Mucosa of descending colon (tissue), 3 donors: Measurements from ENCODE around the gene NYNRIN. TPM values are rescaled to one million over a fixed set of nuclear protein-coding genes. Genes with fewer than 3 reads are reported as not detected.

Experiments used
- ATAC-seq: fragments of 200-7000 bp; cut with Tn5 transposase; one replicate; pipeline ENCODE4 v1.9.1; 2020; ENCODE audit warnings: mild to moderate bottlenecking, moderate library complexity
- DNase-seq, 3 donors: peaks; one replicate each; pipeline ENCODE4 v3.0.0-alpha.2; 2020
- H3K36me3 ChIP-seq: fragments of 200-600 bp; one replicate; pipeline ENCODE4 v1.8.0; 2021; ENCODE audit warnings: low read depth, mild to moderate bottlenecking
- H3K4me1 ChIP-seq: fragments of 200-600 bp; one replicate; pipeline ENCODE4 v1.8.0; 2021; ENCODE audit warnings: low read depth, mild to moderate bottlenecking
- H3K4me3 ChIP-seq: fragments of 200-600 bp; one replicate; pipeline ENCODE4 v1.8.0; 2021; ENCODE audit warnings: mild to moderate bottlenecking
- H3K9me3 ChIP-seq: fragments of 200-600 bp; one replicate; pipeline ENCODE4 v1.8.0; 2021; ENCODE audit warnings: mild to moderate bottlenecking
- intact Hi-C, 2 donors: fragments of 100-400 bp; cut with DNase I in 1 of 2; cut with micrococcal nuclease in 1 of 2; formaldehyde crosslinking; loops; one replicate each; pipeline versions ENCODE4 v1.11.0 to v1.11.1; 2022; cut with DNase I, micrococcal nuclease
- total RNA-seq, 3 donors: library from RNA; stranded (reverse); fragmentation: NEBNext Ultra II Directional in 2 of 3; extraction: Animal tissue kit (Norgen Biotek cat#: 25700) in 2 of 3; gene quantifications; one replicate each; pipeline versions ENCODE4 v1.2.1 to v1.2.4, GENCODE V29; 2021 to 2023
- TF ChIP-seq, protein P1 (sequence below): fragments of 200-600 bp; IDR thresholded peaks from one replicate; pipeline ENCODE4 v1.8.0; 2022; ENCODE audit warnings: antibody characterized with exemption, mild to moderate bottlenecking
- donor health status: DM: no; HTN: no; CAD: no; lungs with moderate emphysema.
- donor health status: DM: no; HTN: no; CAD: no.
- donor health status: DM: no; HTN: yes; CAD: no.

NYNRIN gene
- total RNA-seq, 3 donors from 2014 or later, result 12.1 to 15.8 (median 13.4) TPM

DNA sequence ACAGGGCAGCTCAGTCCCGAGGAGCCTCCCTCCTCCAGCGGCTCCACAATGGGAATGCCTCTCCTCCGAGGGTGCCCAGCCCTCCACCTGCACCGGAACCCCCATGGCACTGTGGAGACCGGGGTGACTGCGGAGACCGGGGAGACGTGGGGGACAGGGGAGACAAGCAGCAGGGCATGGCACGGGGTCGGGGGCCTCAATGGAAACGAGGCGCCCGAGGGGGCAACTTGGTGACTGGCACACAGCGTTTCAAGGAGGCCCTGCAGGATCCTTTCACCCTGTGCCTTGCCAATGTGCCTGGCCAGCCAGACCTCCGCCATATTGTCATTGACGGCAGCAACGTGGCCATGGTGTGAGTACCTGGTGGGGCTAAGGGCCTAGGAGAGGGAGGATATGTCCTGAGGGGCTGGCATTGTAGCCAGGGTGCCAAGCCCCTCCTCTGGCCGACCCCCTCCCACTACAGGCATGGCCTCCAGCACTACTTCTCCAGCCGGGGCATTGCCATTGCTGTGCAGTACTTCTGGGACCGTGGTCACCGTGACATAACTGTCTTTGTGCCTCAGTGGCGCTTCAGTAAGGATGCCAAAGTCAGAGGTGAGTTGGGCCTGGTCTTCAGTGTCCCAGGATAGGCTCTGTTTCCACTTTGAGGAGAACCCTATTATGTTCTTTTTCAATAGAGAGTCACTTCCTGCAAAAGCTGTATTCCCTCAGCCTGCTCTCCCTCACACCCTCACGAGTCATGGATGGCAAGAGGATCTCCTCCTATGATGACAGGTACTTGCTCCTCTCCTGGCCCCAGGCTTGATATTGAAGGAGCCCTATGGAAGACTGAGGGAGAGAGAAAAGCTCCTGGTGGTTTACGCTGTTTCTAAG, 33.7 kb downstream of the NYNRIN start:
- TF ChIP-seq, protein P1, sequence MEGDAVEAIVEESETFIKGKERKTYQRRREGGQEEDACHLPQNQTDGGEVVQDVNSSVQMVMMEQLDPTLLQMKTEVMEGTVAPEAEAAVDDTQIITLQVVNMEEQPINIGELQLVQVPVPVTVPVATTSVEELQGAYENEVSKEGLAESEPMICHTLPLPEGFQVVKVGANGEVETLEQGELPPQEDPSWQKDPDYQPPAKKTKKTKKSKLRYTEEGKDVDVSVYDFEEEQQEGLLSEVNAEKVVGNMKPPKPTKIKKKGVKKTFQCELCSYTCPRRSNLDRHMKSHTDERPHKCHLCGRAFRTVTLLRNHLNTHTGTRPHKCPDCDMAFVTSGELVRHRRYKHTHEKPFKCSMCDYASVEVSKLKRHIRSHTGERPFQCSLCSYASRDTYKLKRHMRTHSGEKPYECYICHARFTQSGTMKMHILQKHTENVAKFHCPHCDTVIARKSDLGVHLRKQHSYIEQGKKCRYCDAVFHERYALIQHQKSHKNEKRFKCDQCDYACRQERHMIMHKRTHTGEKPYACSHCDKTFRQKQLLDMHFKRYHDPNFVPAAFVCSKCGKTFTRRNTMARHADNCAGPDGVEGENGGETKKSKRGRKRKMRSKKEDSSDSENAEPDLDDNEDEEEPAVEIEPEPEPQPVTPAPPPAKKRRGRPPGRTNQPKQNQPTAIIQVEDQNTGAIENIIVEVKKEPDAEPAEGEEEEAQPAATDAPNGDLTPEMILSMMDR, result no peak
- intact Hi-C loops, result loop anchor here (5.0 kb wide), 2 partner anchors 65 to 100 kb away; partner anchors contain the start of gene NFATC4 (in 2 of the 2)
- H3K4me3 ChIP-seq, result no peak overlapping the region
- ATAC-seq, result no peak
- H3K9me3 ChIP-seq, result no peaks in the 10 kb centered on the region
- peaks cover 40% of the 10 kb centered on the region for H3K4me1 ChIP-seq
- peak in 2 of 3 donors; percentile 51 to 68 for DNase-seq
- H3K36me3 ChIP-seq, result no peaks in the 10 kb centered on the region

DNA sequence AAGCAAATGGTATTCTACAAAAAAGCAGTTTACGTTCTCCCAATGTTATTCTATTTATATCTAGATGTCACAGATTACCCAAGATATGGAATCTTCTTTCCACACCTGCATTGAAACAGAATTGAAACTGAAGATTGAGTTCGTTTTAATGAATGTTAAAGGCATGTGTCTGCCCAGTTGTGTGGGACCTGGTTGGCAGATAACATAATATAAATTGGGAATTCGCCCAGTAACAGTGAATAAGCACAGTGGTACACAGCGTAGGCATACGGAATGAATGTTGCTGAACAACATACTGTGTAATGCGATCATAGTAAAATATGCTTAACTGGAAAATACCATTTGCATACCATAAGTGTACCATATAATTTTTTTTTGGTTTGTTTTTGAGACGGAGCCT, 35.2 kb downstream of the NYNRIN start:
- Histone ChIP-seq H3K4me3 (no peak overlapping the region), H3K4me1 (peaks cover 27% of the 10 kb centered on the region), H3K9me3 (no peaks in the 10 kb centered on the region), H3K36me3 (no peaks in the 10 kb centered on the region)
- intact Hi-C loops, result loop anchor here (5.0 kb wide), 2 partner anchors 67 to 102 kb away; partner anchors contain the start of gene NFATC4 (in 2 of the 2)
- TF ChIP-seq, protein P1, result no peak
- ATAC-seq (no peak), DNase-seq (no peak)

DNA sequence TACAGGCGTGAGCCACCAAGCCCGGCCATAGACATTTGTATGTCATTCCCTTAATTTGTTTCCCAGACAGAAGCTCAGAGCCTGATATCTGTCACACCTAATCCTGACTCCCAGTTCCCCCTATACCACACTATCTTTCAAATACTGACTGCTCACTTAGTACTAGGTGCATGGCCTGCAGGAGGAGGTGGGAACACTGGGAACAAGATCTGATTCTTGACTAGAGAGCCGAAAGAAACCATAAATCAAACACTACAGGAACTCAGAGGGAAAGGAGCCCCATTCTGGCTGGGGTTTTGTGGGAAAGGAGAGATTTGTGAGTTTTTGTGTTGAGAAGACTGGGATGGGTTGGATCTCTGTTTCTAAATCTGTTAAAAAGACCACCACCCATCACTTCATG, 35.9 kb downstream of the NYNRIN start:
- intact Hi-C loops, result loop anchor here (5.0 kb wide), 2 partner anchors 67 to 102 kb away; partner anchors contain the start of gene NFATC4 (in 2 of the 2)
- no peak for DNase-seq
- Histone ChIP-seq H3K9me3 (no peaks in the 10 kb centered on the region), H3K4me1 (peaks cover 23% of the 10 kb centered on the region), H3K36me3 (no peaks in the 10 kb centered on the region), H3K4me3 (no peak overlapping the region)
- TF ChIP-seq, protein P1, result no peak
- no peak for ATAC-seq

DNA sequence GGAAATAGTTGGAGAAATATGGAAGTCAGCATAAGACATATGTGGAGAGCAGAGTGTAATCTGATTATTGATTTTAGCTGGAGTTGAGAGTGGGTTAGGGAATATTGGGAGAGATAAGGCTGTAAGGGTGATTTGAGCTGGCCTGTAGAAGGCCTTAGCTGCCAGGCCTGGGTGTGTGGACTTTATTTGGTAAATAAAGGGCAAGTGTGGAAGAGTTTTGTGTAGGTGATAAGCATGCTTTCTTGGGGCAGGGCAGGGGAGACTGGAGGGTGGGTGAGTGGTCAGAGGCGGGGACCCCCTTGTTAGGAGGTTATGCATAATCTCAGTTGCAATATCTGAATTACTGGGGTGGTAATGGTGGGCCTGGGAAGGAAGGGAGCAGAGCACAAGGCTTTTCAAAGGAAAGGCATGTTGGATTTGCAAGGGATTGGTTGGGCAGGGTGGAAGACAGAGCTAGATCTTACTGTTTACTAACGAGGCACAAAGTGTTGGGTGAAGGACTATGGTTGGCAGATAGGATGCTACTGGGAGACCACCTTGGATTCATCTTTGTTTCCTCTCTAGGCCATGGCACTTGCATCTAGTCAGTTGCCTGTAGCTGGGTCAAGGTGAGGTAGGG, 36.5 kb downstream of the NYNRIN start:
- DNase-seq (no peak), ATAC-seq (no peak)
- H3K4me3 ChIP-seq, result no peak overlapping the region
- H3K4me1 ChIP-seq, result peaks cover 25% of the 10 kb centered on the region
- intact Hi-C loops, result loop anchor here in 1 of 2 donors (5.0 kb wide), 1 partner anchor 103 kb away; no protein-coding TSS in a partner anchor
- H3K36me3 ChIP-seq, result no peaks in the 10 kb centered on the region
- TF ChIP-seq, protein P1, result no peak
- H3K9me3 ChIP-seq, result no peaks in the 10 kb centered on the region

DNA sequence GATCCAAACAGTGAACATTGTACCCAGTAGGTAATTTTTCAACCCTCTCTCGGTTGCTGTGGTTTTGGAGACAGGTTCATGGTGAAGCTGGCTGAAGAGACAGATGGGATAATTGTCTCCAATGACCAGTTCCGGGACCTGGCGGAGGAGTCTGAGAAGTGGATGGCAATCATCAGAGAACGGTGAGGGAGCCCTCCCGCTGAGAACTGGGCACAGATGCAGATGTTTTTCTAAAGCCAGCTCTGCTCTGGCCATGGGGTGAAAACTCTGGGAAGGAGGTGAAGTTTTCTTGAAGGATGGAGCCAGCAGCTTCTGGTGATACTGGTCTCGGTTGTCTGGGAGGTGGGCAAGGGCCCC, 37.2 kb downstream of the NYNRIN start:
- no peaks in the 10 kb centered on the region for H3K36me3 ChIP-seq
- intact Hi-C loops, result loop anchor here in 1 of 2 donors (5.0 kb wide), 1 partner anchor 104 kb away; no protein-coding TSS in a partner anchor
- H3K4me1 ChIP-seq, result peaks cover 26% of the 10 kb centered on the region
- H3K9me3 ChIP-seq, result no peaks in the 10 kb centered on the region
- no peak overlapping the region for H3K4me3 ChIP-seq
- ATAC-seq (no peak), DNase-seq (no peak)
- TF ChIP-seq, protein P1, result no peak
